Measurements from ENCODE around the gene PLXNA4.

Gene PLXNA4

GRCh38 chr7:132083537-132084123 is 492.6 kb downstream of the PLXNA4 start:
- TF ChIP-seq POLR2A (IDR thresholded peaks at IDR 0.05; ENCODE audit: low read depth, low read length): no peak

GRCh38 chr7:132083126-132083525 is 493.1 kb downstream of the PLXNA4 start:
- FAIRE-seq (no peak), DNase-seq (ENCODE audit: insufficient read length, low spot score) (no peak)
- no peak for TF ChIP-seq POLR2A (IDR thresholded peaks at IDR 0.05; ENCODE audit: low read depth, low read length)

More at GRCh38 chr7:132083537-132084123, 492.6 kb downstream of the PLXNA4 start:
- FAIRE-seq (no peak), DNase-seq (ENCODE audit: insufficient read length, low spot score) (no peak)

- DNase-seq (ENCODE audit: insufficient read length, low spot score): no peak
- FAIRE-seq: no peak
- no peak for TF ChIP-seq POLR2A (IDR thresholded peaks at IDR 0.05; ENCODE audit: low read depth, low read length)
Observed at GRCh38 chr7:132082394-132082793, 493.9 kb downstream of the PLXNA4 start.

- no peak for FAIRE-seq
- TF ChIP-seq POLR2A (IDR thresholded peaks at IDR 0.05; ENCODE audit: low read depth, low read length): no peak
- no peak for DNase-seq (ENCODE audit: insufficient read length, low spot score)
Observed at GRCh38 chr7:132081686-132082085, 494.6 kb downstream of the PLXNA4 start.

- TF ChIP-seq POLR2A (IDR thresholded peaks at IDR 0.05; ENCODE audit: low read depth, low read length): no peak
- no peak for DNase-seq (ENCODE audit: insufficient read length, low spot score)
- no peak for FAIRE-seq
Observed at GRCh38 chr7:132080967-132081668, 495.2 kb downstream of the PLXNA4 start.

- FAIRE-seq (no peak), DNase-seq (ENCODE audit: insufficient read length, low spot score) (no peak)
- no peak for TF ChIP-seq POLR2A (IDR thresholded peaks at IDR 0.05; ENCODE audit: low read depth, low read length)
Observed at GRCh38 chr7:132080467-132080866, 495.8 kb downstream of the PLXNA4 start.

- DNase-seq (ENCODE audit: insufficient read length, low spot score) (no peak), FAIRE-seq (no peak)
- TF ChIP-seq POLR2A (IDR thresholded peaks at IDR 0.05; ENCODE audit: low read depth, low read length): no peak
Observed at GRCh38 chr7:132078891-132079735, 497.2 kb downstream of the PLXNA4 start.

- DNase-seq (ENCODE audit: insufficient read length, low spot score) (no peak), FAIRE-seq (no peak)
- no peak for TF ChIP-seq POLR2A (IDR thresholded peaks at IDR 0.05; ENCODE audit: low read depth, low read length)
Observed at GRCh38 chr7:132077971-132078685, 498.1 kb downstream of the PLXNA4 start.

GRCh38 chr7:132076301-132077035 is 499.8 kb downstream of the PLXNA4 start:
- TF ChIP-seq POLR2A (IDR thresholded peaks at IDR 0.05; ENCODE audit: low read depth, low read length): no peak
- FAIRE-seq (no peak), DNase-seq (ENCODE audit: insufficient read length, low spot score) (no peak)

- DNase-seq (ENCODE audit: insufficient read length, low spot score) (no peak), FAIRE-seq (no peak)
- TF ChIP-seq POLR2A (IDR thresholded peaks at IDR 0.05; ENCODE audit: low read depth, low read length): no peak
Observed at GRCh38 chr7:132075515-132075914, 500.8 kb downstream of the PLXNA4 start.

GRCh38 chr7:132073920-132074589 is 502.2 kb downstream of the PLXNA4 start:
- no peak for TF ChIP-seq POLR2A (IDR thresholded peaks at IDR 0.05; ENCODE audit: low read depth, low read length)
- DNase-seq (ENCODE audit: insufficient read length, low spot score) (no peak), FAIRE-seq (no peak)

Data from H54 (cell line).